Left renal cortex interstitium (tissue), 4 donors: Measurements from ENCODE around the gene CD70. TPM values are rescaled to one million over a fixed set of nuclear protein-coding genes. Genes with fewer than 3 reads are reported as not detected.
"Not testable (repeated sequence)": the region's sequence is repeated elsewhere in the genome, so short reads cannot be mapped to it uniquely, and the experiment has no call there.

Experiments used
- DNase-seq, 4 donors: peaks; one replicate each; pipeline ENCODE4 v3.0.0-alpha.2; 2013; ENCODE audit warnings: low read depth in 4 of 4, low spot score in 2 of 4, missing footprints in 1 of 4
- polyA plus RNA-seq, 4 donors: library from polyadenylated mRNA; unstranded; fragments of 120-200 nt; gene quantifications; one replicate each; pipeline ENCODE4 v1.2.1, GENCODE V29; 2013; ENCODE audit not compliant: insufficient read length in 4 of 4

CD70 gene, protein sequence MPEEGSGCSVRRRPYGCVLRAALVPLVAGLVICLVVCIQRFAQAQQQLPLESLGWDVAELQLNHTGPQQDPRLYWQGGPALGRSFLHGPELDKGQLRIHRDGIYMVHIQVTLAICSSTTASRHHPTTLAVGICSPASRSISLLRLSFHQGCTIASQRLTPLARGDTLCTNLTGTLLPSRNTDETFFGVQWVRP
- not detected for polyA plus RNA-seq

- no peak for DNase-seq
These were observed at the start of gene CD70 for GRCh38 chr19:6590827-6591319. CD70 (minus strand) TSS chr19:6591150; CDS start chr19:6591002, 148 bp downstream.

DNA sequence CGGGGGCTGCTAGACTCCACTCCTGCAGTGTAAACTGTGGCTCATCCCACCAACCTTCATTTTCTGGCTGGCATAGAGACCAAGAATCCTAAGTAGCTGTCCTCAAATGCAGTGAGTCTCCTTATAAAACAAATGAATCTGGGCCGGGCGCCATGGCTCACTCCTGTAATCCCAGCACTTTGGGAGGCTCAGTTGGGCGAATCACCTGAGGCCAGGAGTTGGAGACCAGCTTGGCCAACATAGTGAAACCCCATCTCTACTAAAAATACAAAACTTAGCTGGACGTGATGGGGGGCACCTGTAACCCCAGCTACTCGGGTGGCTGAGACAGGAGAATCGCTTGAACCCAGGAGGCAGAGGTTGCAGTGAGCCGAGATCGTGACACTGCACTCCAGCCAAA lies 49.4 kb upstream of the CD70 start:
- DNase-seq, result not testable (repeated sequence)

GRCh38 chr19:6639439-6639838 lies 48.5 kb upstream of the CD70 start:
- DNase-seq, result no peak

- not testable (repeated sequence) for DNase-seq
These were observed 42.5 kb upstream of the CD70 start for GRCh38 chr19:6633456-6633813.

GRCh38 chr19:6632747-6633455 lies 42.0 kb upstream of the CD70 start:
- DNase-seq, result peak in 2 of 4 donors; percentile 0 to 17

GRCh38 chr19:6632002-6632621 lies 41.2 kb upstream of the CD70 start:
- peak; percentile 31 to 71 (median 40) for DNase-seq

DNA sequence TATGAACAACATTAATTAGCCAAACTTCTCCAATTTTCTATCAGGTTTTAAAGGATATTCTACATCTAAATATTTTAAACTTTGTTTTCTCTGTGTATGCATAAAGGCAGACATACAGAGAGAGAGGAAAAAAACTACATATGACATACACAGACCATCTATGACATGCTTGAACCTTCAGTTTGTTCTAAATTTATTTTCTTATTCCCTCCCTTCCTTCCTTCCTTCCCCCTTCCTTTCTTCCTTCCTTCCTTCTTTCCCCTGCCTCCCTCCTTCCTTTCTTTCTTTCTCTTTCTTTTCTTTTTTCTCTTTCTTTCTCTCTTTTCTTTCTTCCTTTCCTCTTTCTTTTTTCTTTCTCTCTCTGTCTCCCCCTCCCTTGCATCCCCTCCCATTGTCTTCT lies 35.8 kb upstream of the CD70 start:
- DNase-seq, result no peak

DNA sequence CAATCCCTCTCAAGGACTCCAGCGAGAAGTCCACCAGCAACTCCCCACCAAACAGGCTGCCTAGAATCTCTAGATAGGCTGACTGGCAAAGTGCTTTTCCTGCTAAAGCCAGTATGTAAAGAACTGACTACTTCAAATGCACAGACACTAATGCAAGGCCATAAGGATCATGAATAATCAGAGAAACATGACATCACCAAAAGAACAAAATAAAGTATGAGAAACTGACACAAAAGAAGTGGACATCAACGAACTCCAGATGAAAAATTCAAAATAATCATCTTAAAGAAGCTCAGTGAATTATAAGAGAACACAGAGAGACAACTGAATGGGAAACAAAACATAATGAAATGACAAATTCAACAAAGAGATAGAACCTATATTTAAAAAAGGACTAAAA lies 26.4 kb upstream of the CD70 start:
- DNase-seq, result no peak

DNA sequence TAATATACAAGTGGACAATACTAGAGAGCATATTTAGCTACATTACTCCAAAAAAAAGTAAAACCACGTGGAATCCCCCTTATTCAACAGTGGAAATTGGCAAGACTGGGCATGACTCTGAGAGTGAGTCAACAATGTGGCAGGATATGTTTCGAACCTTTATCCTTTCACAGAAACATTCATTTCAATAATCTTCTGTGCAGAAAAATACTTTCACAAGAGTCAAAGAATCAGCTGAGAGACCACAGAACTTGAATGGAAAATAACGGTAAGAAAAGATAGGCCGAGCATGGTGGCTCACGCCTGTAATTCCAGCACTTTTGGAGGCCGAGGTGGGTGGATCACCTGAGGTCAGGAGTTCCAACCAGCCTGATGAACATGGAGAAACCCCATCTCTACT lies 25.1 kb upstream of the CD70 start:
- no peak for DNase-seq

DNA sequence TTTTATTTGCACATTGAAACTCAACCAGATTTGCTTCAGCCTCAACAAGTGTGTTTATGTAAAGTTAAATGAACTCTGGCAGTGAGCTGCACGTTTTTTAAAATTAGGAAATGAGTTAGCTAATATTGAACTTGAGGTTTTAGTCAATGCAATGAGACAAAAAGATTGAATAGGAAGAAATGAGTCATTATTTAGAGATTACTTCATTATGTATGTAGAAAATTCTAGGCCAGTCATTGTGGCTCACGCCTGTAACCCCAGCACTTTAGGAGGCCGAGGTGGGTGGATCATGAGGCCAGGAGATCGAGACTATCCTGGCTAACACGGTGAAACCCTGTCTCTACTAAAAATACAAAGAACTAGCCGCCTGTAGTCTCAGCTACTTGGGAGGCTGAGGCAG lies 22.8 kb upstream of the CD70 start:
- no peak for DNase-seq

GRCh38 chr19:6610934-6611852 lies 20.2 kb upstream of the CD70 start:
- DNase-seq, result no peak

- no peak for DNase-seq
These were observed 18.0 kb upstream of the CD70 start for GRCh38 chr19:6608940-6609339.

DNA sequence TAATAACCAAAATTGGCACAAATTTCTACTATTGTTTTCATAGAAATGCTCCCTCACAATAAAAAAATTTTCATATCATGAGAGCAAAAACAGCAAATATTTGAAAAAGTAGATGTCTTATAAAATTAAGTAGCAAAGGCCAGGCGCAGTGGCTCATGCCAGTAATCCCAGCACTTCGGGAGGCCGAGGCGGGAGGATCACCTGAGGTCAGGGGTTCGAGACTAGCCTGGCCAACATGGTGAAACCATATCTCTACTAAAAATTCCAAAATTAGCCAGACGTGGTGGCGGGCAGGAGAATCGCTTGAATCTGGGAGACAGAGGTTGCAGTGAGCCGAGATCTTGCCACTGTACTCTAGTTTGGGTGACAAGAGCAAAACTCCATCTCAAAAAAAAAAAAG lies 17.2 kb upstream of the CD70 start:
- not testable (repeated sequence) for DNase-seq

- DNase-seq, result not testable (repeated sequence)
These were observed 15.5 kb upstream of the CD70 start for GRCh38 chr19:6606276-6607070.

- DNase-seq, result no peak
These were observed 14.0 kb upstream of the CD70 start for GRCh38 chr19:6604906-6605305.

- DNase-seq, result no peak
These were observed 11.8 kb upstream of the CD70 start for GRCh38 chr19:6602729-6603114.

DNA sequence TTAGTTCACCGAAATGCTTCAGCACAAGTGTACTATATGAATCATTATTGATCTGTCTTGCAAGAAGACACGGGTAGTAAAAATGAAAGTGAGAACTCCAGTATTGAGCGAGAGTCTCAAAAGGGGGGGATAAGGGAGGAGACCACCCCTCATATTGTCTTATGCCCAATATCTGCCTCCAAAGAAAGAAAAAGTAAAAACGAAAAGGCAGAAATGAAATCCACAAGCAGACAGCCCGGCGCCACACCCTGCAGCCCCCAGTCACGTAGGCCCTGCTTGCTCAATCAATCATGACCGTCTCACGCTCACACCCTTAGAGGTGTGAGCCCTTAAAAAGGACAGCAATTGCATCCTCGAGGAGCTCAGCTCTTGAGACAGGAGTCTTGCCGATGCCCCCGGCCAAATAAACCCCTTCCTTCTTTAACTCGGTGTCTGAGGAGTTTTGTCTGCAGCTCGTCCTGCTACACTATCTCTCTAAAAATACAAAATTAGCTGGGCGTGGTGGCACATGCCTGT lies 10.6 kb upstream of the CD70 start:
- not testable (repeated sequence) for DNase-seq

GRCh38 chr19:6600951-6601536 lies 10.1 kb upstream of the CD70 start:
- not testable (repeated sequence) for DNase-seq

DNA sequence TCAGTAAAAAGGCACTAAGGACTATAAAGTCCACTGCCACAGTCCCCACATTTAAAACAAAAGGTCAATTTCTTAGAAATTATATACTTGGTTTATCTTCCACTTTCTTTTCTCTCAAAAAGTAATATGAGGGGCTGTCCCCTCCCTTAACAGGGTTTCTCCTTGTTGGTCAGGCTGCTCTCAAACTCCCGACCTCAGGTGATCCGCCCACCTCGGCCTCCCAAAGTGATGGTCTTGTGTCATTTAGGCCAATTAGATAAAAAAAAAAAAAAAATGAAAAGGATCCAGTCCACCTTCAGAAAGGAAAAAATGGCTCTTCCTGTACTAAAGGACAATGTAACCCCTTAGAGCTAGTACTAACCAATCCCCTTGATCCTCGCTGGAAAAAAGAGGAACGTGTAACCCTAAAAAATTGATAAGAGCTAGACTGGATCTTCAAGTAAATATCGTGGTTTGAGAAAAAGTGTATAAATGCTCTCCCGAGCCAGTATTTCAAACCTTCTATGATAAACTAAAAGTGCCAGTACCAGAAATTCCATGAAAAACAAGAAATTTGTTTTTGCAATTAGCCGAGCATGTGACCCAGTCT lies 9.0 kb upstream of the CD70 start:
- DNase-seq, result no peak
